GM12878 (cell line): Measurements from ENCODE around the gene DUSP22. TPM values are rescaled to one million over a fixed set of nuclear protein-coding genes. Genes with fewer than 3 reads are reported as not detected.

Experiments
- ATAC-seq: fragments of 200-7000 bp; cut with Tn5 transposase; 3 replicates; pipeline ENCODE4 v1.9.1; 2020; ENCODE audit warnings: mild to moderate bottlenecking, moderate library complexity
- BruUV-seq: library from RNA; stranded (reverse); fragments of 400-500 nt; replicated peaks from 2 replicates; lab custom pipeline; 2021; lab: Mats Ljungman, UMichigan
- CTCF ChIA-PET: fragments of 300-600 bp; sonication (Branson Sonifier 250); formaldehyde crosslinking; extraction: SDS; loops from one replicate; lab custom pipeline; 2021; ENCODE audit warnings: inconsistent platforms; lab: Yijun Ruan, JAX
- POLR2A ChIA-PET: fragments of 350-600 bp; formaldehyde crosslinking; extraction: SDS; loops from one replicate; lab custom pipeline; 2021; ENCODE audit warnings: inconsistent platforms; lab: Charles Lee
- RAD21 ChIA-PET: fragments of 300-600 bp; sonication (Branson Sonifier 250); formaldehyde crosslinking; loops from one replicate; lab custom pipeline; 2023; ENCODE audit warnings: antibody characterized with exemption; ENCODE audit not compliant: unreplicated experiment; lab: Charles Lee
- SMC1A ChIA-PET: fragments of 300-600 bp; sonication (Branson Sonifier 250); formaldehyde crosslinking; loops from one replicate; lab custom pipeline; 2023; ENCODE audit not compliant: unreplicated experiment, uncharacterized antibody; lab: Charles Lee
- DNase-seq: peaks from one replicate; pipeline ENCODE4 v3.0.0-alpha.2; 2011; ENCODE audit warnings: low read depth, low spot score
- FAIRE-seq: peaks from 3 replicates; lab custom pipeline; 2011; peaks lifted over from hg19 to GRCh38; lab: Jason Lieb, UNC
- H2AFZ ChIP-seq: 2 replicates; pipeline ENCODE4 v1.6.0; 2011; ENCODE audit warnings: low read depth, low read length, control low read depth; ENCODE audit not compliant: control insufficient read depth
- H3K27ac ChIP-seq: 2 replicates; pipeline ENCODE4 v1.5.1; 2011; ENCODE audit warnings: control low read depth; ENCODE audit not compliant: control insufficient read depth, insufficient read depth
- H3K27me3 ChIP-seq, 2 experiments: replicated peaks in 1 of 2; 2 replicates each; pipeline versions ENCODE4 v1.6.0 to v1.6.1; 2011; ENCODE audit warnings: low read length in 1 of 2; ENCODE audit not compliant: control insufficient read depth in 2 of 2, insufficient read depth in 2 of 2
- H3K36me3 ChIP-seq, 2 experiments: 2 replicates each; pipeline ENCODE4 v1.5.1; 2011; ENCODE audit warnings: low read length in 1 of 2; ENCODE audit not compliant: control insufficient read depth in 2 of 2, insufficient read depth in 2 of 2
- H3K4me1 ChIP-seq: 2 replicates; pipeline ENCODE4 v1.6.1; 2011; ENCODE audit warnings: mild to moderate bottlenecking, low read length, moderate library complexity, mixed read lengths; ENCODE audit not compliant: control insufficient read depth, insufficient read depth
- H3K4me2 ChIP-seq: 2 replicates; pipeline ENCODE4 v1.6.0; 2011; ENCODE audit warnings: control low read depth; ENCODE audit not compliant: control insufficient read depth, insufficient read depth
- H3K4me3 ChIP-seq: fragments of 200-600 bp; sonication (generic); 2 replicates; pipeline ENCODE4 v1.5.1; 2016
- H3K79me2 ChIP-seq: 2 replicates; pipeline ENCODE4 v1.6.0; 2011; ENCODE audit warnings: low read length; ENCODE audit not compliant: control insufficient read depth, insufficient read depth
- H3K9ac ChIP-seq: 2 replicates; pipeline ENCODE4 v1.8.0; 2011; ENCODE audit warnings: low read length, control low read depth, mixed read lengths; ENCODE audit not compliant: control insufficient read depth, insufficient read depth
- H3K9me3 ChIP-seq: replicated peaks from 3 replicates; pipeline ENCODE4 v1.5.1; 2011; ENCODE audit warnings: mild to moderate bottlenecking, low read length; ENCODE audit not compliant: control insufficient read depth, insufficient read depth
- H4K20me1 ChIP-seq: 2 replicates; pipeline ENCODE4 v1.6.0; 2011; ENCODE audit not compliant: control insufficient read depth, insufficient read depth
- CREB1 ChIP-seq: IDR thresholded peaks from 2 replicates; pipeline ENCODE4 v1.6.1; 2012; ENCODE audit warnings: low read depth, mild to moderate bottlenecking, inconsistent platforms
- NFIC ChIP-seq: IDR thresholded peaks from 2 replicates; pipeline ENCODE4 v1.6.1; 2012; ENCODE audit warnings: low read depth, mild to moderate bottlenecking, inconsistent platforms, low read length, moderate library complexity
- PKNOX1 ChIP-seq: fragments of 450-650 bp; IDR thresholded peaks from 2 replicates; pipeline ENCODE4 v1.6.1; 2016; ENCODE audit warnings: mild to moderate bottlenecking
- RAD21 ChIP-seq: IDR thresholded peaks from 2 replicates; pipeline ENCODE4 v1.6.1; 2011; ENCODE audit warnings: mild to moderate bottlenecking, low read depth, low read length, moderate library complexity; ENCODE audit not compliant: insufficient read depth
- RFX5 ChIP-seq: IDR thresholded peaks from 2 replicates; pipeline ENCODE4 v1.6.1; 2011; ENCODE audit warnings: low read depth, low read length, improper control_type of control experiment
- TBL1XR1 ChIP-seq: IDR thresholded peaks from 2 replicates; pipeline ENCODE4 v1.6.1; 2012; ENCODE audit warnings: low read depth, low read length, improper control_type of control experiment
- ZNF24 ChIP-seq: fragments of 450-650 bp; IDR thresholded peaks from 2 replicates; pipeline ENCODE4 v1.6.1; 2017; ENCODE audit warnings: antibody characterized with exemption, mild to moderate bottlenecking
- WGBS: methylation state at CpG from one replicate; pipeline ENCODE4 v1.1.6; 2016; ENCODE audit warnings: low lambda C conversion rate; ENCODE audit not compliant: insufficient replicate concordance, insufficient coverage; ENCODE audit errors: missing lambda C conversion rate; 5-methylcytosine and 5-hydroxymethylcytosine counted together
- in situ Hi-C: fragments of 300-500 bp; cut with MboI; formaldehyde crosslinking; loops from 9 replicates; pipeline ENCODE4 v1.14.3; 2018; ENCODE audit warnings: mixed read lengths
- intact Hi-C: fragments of 100-400 bp; cut with micrococcal nuclease; formaldehyde crosslinking; loops from one replicate; pipeline ENCODE4 v1.14.2; 2022; ENCODE audit not compliant: unreplicated experiment
- polyA plus RNA-seq, 11 experiments: library from polyadenylated mRNA; depleted of rRNA in 4 of 11; unstranded in 6 of 11; stranded (reverse) in 5 of 11; fragments of >200 nt; fragmentation: Nextera tagmentation in 4 of 11; fragmentation: Illumina TruSeq in 1 of 11; extraction: Ambion mirVana in 4 of 11; extraction: Trizol in 1 of 11; gene quantifications; 1 replicate in 1 of 11; 2 replicates in 10 of 11; pipeline versions ENCODE4 v1.2.1 to v1.2.3, GENCODE V29; 2011 to 2016; ENCODE audit warnings: inconsistent platforms in 2 of 11, missing spikeins in 2 of 11, low read depth in 1 of 11
- total RNA-seq, 4 experiments: library from RNA; depleted of rRNA in 3 of 4; stranded (reverse); fragments of >200 nt in 3 of 4; fragmentation: Illumina TruSeq in 1 of 4; extraction: Trizol in 1 of 4; gene quantifications; 2 replicates each; pipeline versions ENCODE4 v1.2.1 to v1.2.3, GENCODE V29; 2013 to 2021
- TF ChIP-seq, protein P1 (sequence below): fragments of 450-650 bp; IDR thresholded peaks from 2 replicates; pipeline ENCODE4 v1.6.1; 2017; ENCODE audit warnings: mild to moderate bottlenecking
- TF ChIP-seq, protein P2 (sequence below): IDR thresholded peaks from 2 replicates; pipeline ENCODE4 v1.6.1; 2011; ENCODE audit warnings: borderline replicate concordance, low read depth, mild to moderate bottlenecking, moderate library complexity, low read length; ENCODE audit not compliant: insufficient read depth, poor library complexity, severe bottlenecking
- TF ChIP-seq, protein P3 (sequence below): IDR thresholded peaks from 2 replicates; pipeline ENCODE4 v1.6.1; 2012; ENCODE audit warnings: low read length, inconsistent platforms
- TF ChIP-seq, protein P4 (sequence below): IDR thresholded peaks from 2 replicates; pipeline ENCODE4 v1.6.1; 2011; ENCODE audit warnings: mild to moderate bottlenecking, low read depth, low read length, moderate library complexity; ENCODE audit not compliant: insufficient replicate concordance

The DUSP22 gene
- total and polyA plus RNA-seq, 10 of the 15 experiments (the other 5 are each of a cell fraction or from before 2014, with no cell fraction given): 78.9 to 156 (median 107) TPM

GRCh38 chr6:252775-253535, 39.3 kb upstream of the DUSP22 start:
- Histone ChIP-seq H3K4me3 (peak overlapping the region; percentile 38; the same call in 1 of the 2 replicates), H3K9me3 (no peaks in the 10 kb centered on the region; the same call in 1 of the 3 replicates), H2AFZ (peak overlapping the region; percentile 24), H3K27me3 (no peaks in the 10 kb centered on the region), H3K9ac (peak overlapping the region; percentile 45), H3K36me3 (no peaks in the 10 kb centered on the region), H3K4me2 (peak overlapping the region; percentile 85), H3K27ac (peak overlapping the region; percentile 66), H4K20me1 (no peaks in the 10 kb centered on the region), H3K4me1 (peaks cover 52% of the 10 kb centered on the region), H3K79me2 (no peaks in the 10 kb centered on the region)
- SMC1A ChIA-PET: interaction anchor here (0.7 to 2.3 kb wide), 9 partner anchors 17 to 85 kb away, joined by 3 to 8 read pairs (median 4); no protein-coding TSS in a partner anchor
- ATAC-seq: peak; percentile 68
- CTCF ChIA-PET: interaction anchor here (1.4 kb wide), 1 partner anchor 14 kb away, joined by 3 read pairs; no protein-coding TSS in a partner anchor
- 34% methylated on average over 8 of the region's 8 CpGs for WGBS
- RAD21 ChIA-PET: interaction anchor here (0.8 to 1.8 kb wide), 5 partner anchors 20 to 69 kb away, joined by 3 to 4 read pairs (median 3); no protein-coding TSS in a partner anchor
- POLR2A ChIA-PET: interaction anchor here (1.3 to 2.1 kb wide), 2 partner anchors 17 to 26 kb away, joined by 3 to 7 read pairs; no protein-coding TSS in a partner anchor
- BruUV-seq: no TSS peak
- in situ Hi-C loops (no loop called here), intact Hi-C loops (loop anchor here (1.0 kb wide), 1 partner anchor 24 kb away; no protein-coding TSS in a partner anchor)
- DNase-seq: peak; percentile 60
- FAIRE-seq: no peak
- TF ChIP-seq, protein P1, sequence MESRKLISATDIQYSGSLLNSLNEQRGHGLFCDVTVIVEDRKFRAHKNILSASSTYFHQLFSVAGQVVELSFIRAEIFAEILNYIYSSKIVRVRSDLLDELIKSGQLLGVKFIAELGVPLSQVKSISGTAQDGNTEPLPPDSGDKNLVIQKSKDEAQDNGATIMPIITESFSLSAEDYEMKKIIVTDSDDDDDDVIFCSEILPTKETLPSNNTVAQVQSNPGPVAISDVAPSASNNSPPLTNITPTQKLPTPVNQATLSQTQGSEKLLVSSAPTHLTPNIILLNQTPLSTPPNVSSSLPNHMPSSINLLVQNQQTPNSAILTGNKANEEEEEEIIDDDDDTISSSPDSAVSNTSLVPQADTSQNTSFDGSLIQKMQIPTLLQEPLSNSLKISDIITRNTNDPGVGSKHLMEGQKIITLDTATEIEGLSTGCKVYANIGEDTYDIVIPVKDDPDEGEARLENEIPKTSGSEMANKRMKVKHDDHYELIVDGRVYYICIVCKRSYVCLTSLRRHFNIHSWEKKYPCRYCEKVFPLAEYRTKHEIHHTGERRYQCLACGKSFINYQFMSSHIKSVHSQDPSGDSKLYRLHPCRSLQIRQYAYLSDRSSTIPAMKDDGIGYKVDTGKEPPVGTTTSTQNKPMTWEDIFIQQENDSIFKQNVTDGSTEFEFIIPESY: no peak
- TF ChIP-seq NFIC (0 out of 2 replicates have a peak, but pooled peaks have one; percentile 10), RAD21 (no peak), CREB1 (0 out of 2 replicates have a peak, but pooled peaks have one; percentile 19), RFX5 (no peak), ZNF24 (peak; percentile 56; the same call in 1 of the 2 replicates), TBL1XR1 (no peak), PKNOX1 (peak; percentile 83)
- TF ChIP-seq, protein P2, sequence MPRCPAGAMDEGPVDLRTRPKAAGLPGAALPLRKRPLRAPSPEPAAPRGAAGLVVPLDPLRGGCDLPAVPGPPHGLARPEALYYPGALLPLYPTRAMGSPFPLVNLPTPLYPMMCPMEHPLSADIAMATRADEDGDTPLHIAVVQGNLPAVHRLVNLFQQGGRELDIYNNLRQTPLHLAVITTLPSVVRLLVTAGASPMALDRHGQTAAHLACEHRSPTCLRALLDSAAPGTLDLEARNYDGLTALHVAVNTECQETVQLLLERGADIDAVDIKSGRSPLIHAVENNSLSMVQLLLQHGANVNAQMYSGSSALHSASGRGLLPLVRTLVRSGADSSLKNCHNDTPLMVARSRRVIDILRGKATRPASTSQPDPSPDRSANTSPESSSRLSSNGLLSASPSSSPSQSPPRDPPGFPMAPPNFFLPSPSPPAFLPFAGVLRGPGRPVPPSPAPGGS: no peak
- TF ChIP-seq, protein P3, sequence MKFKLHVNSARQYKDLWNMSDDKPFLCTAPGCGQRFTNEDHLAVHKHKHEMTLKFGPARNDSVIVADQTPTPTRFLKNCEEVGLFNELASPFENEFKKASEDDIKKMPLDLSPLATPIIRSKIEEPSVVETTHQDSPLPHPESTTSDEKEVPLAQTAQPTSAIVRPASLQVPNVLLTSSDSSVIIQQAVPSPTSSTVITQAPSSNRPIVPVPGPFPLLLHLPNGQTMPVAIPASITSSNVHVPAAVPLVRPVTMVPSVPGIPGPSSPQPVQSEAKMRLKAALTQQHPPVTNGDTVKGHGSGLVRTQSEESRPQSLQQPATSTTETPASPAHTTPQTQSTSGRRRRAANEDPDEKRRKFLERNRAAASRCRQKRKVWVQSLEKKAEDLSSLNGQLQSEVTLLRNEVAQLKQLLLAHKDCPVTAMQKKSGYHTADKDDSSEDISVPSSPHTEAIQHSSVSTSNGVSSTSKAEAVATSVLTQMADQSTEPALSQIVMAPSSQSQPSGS: peak; percentile 17; the same call in 1 of the 2 replicates
- TF ChIP-seq, protein P4, sequence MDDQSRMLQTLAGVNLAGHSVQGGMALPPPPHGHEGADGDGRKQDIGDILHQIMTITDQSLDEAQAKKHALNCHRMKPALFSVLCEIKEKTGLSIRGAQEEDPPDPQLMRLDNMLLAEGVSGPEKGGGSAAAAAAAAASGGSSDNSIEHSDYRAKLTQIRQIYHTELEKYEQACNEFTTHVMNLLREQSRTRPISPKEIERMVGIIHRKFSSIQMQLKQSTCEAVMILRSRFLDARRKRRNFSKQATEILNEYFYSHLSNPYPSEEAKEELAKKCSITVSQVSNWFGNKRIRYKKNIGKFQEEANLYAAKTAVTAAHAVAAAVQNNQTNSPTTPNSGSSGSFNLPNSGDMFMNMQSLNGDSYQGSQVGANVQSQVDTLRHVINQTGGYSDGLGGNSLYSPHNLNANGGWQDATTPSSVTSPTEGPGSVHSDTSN: no peak
